Activated T-cell treated with anti-CD3 and anti-CD28 coated beads, Interleukin-2, amount 50 U/mL, for 1 hour (primary cell): Measurements from ENCODE around the gene PDCD1LG2.
"Not testable (repeated sequence)": the region's sequence is repeated elsewhere in the genome, so short reads cannot be mapped to it uniquely, and the experiment has no call there.

ENCODE experiments used
- DNase-seq: peaks from one replicate; pipeline ENCODE4 v3.0.0-alpha.2; 2020

PDCD1LG2 gene

GRCh38 chr9:5494765-5495164 lies 15.6 kb upstream of the PDCD1LG2 start:
- not testable (repeated sequence) for DNase-seq

- DNase-seq = no peak
Measured at GRCh38 chr9:5499157-5499556, 11.2 kb upstream of the PDCD1LG2 start.

DNA sequence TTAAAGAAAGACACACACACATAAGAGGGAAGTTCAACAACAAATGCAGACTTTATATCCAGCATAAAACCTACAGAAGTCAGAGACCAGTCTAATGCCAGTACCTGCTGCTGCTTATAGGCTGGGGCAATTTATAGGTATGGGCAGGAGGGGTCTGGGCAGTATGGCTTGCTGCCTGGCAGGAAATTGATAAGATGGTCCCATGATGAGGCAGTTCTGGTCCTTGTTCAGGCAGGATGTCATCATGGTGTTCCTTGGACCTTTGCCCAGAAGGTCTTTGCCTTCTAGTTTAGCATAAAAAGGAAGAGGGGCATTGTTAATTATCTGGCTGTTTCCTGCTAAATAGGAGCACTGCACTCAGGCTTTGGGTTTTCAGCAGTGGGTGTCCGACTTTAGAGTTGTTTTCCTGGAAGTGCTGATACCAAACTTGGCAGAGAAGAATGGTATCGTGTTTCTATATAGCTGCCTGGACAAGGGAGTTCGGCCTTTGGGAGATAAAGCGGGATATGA lies 10.4 kb upstream of the PDCD1LG2 start:
- no peak for DNase-seq

DNA sequence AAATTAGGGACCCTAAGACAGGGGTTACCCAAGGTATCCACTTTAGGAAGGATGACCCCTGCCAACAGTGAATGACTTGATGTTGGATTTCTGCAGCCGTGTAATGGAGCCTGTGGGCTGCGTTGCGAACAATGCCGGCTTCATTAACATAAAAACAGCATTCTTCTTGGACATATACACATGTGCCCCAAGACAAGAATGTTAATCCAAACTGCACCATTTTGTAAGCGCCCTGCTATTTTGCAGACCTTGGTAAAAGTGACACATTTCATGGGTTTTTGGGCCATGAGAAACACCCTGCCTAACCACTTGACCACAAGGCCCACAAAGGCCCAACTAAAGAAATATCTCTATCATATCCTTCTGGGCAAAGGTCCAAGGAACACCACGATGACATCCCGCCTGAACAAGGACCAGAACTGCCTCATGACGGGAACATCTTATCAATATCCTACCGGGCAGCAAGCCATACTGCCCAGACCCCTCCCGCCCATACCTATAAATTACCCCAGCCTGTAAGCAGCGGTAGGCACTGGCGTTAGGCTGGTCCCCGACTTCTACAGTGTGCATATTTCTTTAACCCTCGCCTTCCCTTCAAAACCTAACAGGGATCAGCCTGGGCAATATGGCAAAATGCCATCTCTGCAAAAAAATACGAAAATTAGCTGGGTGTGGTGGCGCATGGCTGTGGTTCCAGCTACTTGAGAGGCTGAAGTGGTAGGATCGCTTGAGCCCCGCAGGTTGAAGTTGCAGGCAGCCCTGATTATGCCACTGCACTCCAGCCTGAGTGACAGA lies 9.7 kb upstream of the PDCD1LG2 start:
- no peak for DNase-seq

DNA sequence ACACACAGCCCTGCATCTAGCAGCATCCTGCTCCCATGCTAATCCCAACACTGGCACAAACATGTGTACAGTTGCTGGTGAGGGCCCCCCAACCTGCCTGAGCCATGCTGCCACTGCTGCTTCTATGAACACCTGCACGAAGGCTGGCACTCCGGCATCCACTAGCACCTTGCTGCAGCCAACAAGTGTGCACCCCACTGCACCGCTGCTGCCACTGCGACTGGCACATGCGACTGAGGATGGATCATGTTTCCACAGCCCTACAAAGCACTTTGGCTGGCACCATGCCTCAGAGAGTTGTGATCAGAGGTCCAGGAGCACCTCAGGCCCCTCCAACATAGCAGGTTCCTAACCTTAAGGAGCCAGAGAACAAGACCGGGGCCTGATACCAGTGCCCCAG lies 7.8 kb upstream of the PDCD1LG2 start:
- DNase-seq = no peak

- DNase-seq = no peak
Measured at GRCh38 chr9:5509573-5509972, 758 bp upstream of the PDCD1LG2 start.

DNA sequence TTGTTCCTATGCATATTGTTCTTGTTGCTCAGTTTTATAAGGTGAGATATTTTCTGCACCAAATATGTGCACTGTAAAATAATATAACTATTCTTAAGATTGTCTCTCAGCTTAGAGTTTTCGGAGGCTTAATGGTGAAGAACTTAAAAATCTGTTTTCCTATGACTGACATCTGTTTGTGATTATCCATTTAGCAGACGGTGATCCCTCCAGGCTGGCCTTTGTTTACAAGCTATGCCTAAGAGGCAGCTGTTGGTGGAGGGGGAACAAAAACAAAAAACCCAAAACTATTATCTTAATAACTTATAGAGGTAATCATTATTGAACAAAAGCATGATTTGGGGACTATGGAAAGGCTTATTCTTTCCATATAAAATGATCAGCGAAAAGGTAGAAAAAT lies 658 bp downstream of the PDCD1LG2 start:
- DNase-seq = no peak

- DNase-seq = no peak
Measured at GRCh38 chr9:5511476-5511875, 1.1 kb downstream of the PDCD1LG2 start.

DNA sequence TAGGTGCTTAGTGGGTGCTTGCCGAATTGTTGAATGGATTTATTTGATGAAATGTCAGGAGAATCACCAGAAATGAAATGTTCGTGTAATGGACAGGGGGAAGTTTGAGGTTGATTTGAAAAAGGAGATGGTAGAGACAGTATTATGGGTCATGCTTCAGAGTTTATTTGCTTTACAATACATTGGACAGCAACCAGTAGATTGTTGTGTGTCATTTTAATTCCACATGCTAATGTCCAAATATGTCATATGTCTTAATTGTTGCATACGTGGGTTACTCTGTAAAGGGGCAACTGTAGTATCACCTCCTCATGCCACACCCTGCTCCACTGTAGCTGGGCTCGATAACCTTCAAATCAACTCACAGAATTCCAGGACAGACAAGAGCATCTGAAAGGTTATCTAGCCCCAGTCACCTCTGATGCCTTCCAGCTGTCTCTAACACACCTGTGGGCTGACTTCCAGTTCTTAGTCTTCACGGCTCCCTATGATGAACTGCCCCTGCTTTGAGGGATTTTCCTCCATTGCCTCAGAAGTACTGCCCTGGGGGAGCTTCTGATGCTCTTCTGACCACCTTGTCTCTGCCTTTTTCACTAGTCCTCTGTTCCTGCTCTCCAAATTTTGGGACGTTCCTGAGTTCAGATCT lies 1.7 kb downstream of the PDCD1LG2 start:
- no peak for DNase-seq

- DNase-seq = no peak
Measured at GRCh38 chr9:5512658-5513452, 2.5 kb downstream of the PDCD1LG2 start.

- DNase-seq = no peak
Measured at GRCh38 chr9:5513966-5514616, 3.8 kb downstream of the PDCD1LG2 start.

DNA sequence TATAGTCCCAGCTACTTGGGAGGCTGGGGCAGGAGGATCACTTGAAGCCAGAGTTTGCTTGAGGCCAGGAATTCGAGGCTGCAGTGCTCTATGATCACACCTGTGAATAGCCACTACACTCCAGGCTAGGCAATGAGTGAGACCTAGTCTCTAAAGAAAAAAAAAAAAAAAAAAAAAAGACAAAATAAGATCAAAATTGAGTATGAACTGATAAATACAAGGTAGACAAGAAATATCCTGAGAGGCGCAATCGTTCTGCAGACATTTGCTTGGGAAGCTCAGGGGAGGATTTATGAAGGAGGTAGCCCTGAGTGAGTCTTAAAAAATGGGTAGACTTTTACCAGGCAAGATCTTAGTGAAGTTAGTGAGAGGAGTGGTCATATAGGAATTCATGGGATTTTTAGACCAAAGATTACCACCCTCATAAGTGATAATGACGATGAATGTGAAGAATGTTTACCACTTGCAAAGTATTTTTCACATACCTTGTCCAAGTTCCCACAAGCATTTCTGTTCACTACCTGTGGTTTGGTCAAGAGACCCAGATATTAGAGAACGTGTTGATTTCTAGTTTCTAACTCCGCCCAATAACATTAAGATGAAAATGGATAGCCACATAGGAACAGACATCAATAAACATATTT lies 4.4 kb downstream of the PDCD1LG2 start:
- no peak for DNase-seq

DNA sequence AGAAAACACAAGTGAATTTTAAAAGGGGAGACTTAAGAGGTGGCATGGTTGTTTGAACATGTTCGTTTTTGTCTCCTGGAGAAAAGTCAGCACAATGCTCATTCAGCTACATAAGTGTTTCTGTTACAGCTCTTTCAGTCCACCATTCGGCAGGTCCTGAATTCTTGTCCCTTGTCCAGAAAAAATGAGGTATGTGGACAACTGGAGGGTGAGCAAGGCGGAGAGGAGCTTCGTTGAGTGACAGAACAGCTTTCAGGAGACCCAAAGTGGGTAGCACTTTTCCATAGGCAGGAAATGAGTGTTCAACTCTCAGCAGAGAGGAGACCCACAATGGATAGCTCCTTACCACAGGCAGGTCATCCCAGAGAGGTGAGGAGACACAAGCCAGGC lies 4.9 kb downstream of the PDCD1LG2 start:
- no peak for DNase-seq

DNA sequence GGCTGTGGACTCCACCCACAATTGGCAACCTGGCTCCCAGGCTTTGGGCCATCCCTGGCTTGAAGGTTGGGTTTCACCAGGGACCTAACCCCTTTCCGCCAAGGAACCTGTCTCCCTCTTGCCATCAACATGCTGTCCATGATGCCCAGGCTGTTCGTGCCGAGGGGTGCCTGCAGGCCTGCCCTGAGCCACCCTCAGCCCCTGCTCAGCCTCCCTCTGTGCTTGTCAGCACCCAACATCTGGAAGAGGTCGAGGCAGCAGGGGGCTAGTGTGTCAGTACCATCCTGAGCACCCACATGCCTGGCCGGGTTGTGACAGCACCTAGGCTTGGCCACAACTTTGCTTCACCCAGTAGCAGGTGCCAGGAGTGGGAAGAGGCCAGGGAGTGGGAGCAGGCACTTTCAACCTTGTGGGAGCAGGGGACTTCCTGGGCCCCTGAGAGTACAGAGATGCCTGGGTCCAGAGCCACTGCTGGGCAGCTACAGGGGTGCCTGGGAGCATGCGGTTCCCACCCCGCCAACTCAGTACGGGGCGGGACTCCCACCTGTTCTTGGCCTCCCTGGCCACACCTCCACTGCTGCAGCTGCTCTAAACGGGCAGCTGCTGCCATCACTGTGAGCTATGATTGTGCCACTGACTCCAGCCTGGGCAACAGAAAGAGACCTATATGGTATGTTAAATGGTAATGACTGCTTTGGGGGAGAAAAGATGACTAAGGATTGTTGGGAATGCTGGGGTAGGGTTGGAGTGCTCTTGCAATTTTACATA lies 6.3 kb downstream of the PDCD1LG2 start:
- no peak for DNase-seq

- DNase-seq = no peak
Measured at GRCh38 chr9:5518171-5518936, 8.0 kb downstream of the PDCD1LG2 start.

GRCh38 chr9:5518937-5519319 lies 8.6 kb downstream of the PDCD1LG2 start:
- DNase-seq = no peak

- no peak for DNase-seq
Measured at GRCh38 chr9:5524090-5524489, 13.8 kb downstream of the PDCD1LG2 start.

DNA sequence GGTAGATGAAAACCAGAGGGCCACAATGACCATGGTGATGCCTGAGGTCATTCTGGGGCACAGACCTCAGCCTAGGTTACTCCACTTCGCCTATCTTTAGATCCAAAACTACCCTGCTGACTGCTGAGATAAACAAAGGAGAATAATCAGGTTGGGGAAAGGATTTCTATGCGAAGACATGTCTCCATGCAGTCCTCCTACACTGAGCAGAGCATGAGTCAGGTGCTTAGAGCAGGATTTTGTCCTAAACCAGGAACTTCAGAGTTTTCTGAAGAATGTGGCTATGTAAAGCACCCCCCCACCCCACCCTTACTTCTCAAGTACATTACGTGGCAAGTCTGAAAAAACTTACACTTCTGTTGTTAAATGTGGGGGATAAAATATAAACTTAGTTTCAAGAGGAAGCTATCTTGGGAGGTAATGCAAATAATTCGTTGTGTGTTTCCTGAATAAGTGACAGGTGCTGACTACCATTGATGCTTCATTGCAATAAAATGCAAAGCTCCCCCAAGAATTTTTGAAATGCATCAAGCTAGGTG lies 19.4 kb downstream of the PDCD1LG2 start:
- no peak for DNase-seq

DNA sequence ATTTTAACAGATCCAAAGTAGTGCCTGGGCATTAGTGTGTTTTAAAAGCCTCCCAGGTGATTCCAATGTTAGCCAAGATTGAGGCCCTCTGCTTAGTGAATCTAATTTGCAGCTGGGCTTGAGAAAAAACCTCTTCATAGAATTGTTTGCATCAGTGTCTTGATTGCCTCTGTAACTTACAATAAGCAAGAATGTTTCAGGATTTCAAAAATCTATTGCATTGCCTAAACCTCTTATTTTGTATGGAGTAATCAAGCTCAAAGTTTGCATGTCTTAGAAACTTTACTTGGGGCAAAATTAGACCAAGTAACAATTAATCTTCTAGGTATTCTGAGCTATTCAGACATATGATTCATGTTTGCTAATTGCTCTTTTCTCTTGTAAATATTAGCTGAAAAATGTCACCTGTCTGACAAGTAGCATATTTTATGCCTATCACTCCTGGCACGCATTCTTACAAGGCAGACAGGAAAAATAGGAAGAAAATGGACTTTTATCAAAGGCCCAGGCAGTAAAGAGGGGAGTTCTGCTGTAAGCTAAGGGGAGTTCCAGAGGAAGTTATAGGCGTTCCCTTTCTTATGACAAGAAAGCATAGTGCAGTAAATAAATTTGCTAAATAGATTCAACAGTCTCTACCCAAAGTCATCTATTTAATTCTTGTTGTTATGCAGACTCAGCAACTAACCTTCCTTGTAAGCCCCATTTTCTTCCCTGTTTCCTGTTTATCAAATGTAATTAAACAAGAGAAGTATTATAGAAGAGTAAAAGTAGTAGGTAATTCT lies 21.0 kb downstream of the PDCD1LG2 start:
- DNase-seq = no peak

- no peak for DNase-seq
Measured at GRCh38 chr9:5532306-5532705, 22.0 kb downstream of the PDCD1LG2 start.
